GM15510 (cell line): ENCODE data around the gene TPRX1.

ENCODE experiments used
- POLR2A ChIP-seq: IDR thresholded peaks from 3 replicates; pipeline ENCODE4 v1.6.1; 2011; ENCODE audit warnings: borderline replicate concordance; ENCODE audit not compliant: insufficient read length; ENCODE audit errors: extremely low read depth

The TPRX1 gene

DNA sequence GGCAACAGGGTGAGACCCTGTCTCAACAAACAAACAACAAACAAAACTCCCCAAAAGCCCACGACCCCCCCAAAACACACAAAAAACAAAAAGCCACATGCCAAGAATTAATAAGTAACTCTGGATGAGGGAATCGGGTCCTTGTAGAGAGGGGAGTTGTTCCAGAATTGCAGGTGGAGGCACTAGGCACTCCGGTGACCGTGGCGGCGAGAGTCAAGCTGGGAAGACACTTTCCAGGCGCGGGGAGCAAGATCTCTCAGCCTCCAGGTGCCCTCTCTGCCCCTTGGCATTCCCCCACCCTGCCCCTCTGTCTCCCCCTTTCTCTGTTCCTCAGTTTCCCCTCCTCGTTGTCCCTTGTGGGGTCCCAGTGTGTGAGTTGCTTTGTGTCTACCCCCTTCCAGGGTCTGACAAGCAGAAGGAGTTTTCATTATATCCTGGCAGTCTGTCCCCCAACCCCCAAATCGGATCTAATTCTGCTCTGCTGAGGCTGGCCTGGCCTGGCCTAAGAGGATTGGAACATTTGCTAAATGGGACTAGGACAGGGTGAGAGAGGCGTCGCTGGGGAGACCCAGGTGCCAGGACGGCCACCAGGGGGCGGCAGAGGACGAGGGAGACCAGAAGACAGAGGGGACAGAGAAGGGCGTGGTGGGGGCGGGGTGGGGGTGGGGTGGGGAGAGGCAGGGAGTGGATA, 9.1 kb upstream of the TPRX1 start:
- no peak for TF ChIP-seq POLR2A

DNA sequence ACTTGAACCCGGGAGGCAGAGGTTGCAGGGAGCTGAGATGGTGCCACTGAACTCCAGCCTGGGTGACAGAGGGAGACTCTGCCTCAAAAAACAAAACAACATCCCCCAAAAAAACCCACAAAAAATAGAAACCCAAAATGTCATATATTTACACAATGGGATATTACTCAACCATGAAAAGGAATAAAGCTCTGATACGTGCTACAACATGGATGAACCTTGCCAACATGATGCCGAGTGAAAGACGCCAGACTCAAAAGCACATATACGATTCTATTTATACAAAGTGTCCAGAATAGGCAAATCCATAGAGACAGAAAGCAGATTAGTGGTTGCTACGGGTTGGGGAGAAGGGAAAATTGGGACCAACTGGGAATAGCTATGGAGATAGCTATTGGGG, 2.1 kb upstream of the TPRX1 start:
- no peak for TF ChIP-seq POLR2A

GRCh38 chr19:47805313-47805712, 962 bp upstream of the TPRX1 start:
- no peak for TF ChIP-seq POLR2A

DNA sequence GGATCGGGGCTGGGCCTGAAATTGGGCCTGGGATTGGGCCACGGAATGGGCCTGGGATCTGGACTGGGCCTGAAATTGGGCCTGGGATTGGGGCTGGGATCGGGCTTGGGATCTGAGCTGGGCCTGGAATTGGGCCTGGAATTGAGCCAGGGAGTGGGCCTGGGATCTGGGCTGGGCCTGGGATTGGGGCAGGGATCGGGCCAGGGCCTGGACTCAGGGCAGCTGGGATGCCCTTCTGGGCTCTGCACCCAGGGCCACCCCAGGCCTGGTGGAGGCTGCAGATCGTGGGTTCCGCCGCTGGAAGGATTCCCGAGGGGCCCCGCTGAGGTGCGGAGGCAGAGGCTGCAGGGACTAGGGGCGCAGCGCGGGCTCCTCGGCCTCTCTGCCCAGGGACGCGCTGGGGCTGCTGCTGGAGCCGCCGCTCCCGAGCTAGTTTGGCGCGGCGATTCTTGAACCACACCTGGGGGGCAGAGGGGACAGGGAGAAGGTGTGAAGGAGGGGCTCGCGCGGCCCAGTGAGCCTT, 1.8 kb downstream of the TPRX1 start:
- no peak for TF ChIP-seq POLR2A

DNA sequence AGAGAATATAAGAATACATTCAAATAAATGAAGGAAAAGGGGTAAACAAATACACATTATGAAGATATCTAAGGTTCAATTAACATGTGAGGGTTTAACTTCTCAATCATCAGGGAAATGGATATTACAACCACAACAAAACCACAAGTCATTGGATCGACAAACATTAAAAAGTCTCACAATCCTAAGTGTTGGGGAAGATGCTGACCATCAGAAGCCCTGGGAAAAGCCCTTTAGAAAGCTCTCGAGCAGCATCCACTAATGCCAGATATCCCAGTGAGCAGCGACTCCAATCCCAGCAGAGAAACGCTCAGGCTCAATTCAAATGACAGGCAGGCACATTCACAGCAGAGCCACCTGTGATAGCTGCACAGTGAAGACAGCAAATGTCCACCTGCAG, 3.1 kb downstream of the TPRX1 start:
- no peak for TF ChIP-seq POLR2A

GRCh38 chr19:47798904-47799266, 5.5 kb downstream of the TPRX1 start:
- TF ChIP-seq POLR2A, result no peak

DNA sequence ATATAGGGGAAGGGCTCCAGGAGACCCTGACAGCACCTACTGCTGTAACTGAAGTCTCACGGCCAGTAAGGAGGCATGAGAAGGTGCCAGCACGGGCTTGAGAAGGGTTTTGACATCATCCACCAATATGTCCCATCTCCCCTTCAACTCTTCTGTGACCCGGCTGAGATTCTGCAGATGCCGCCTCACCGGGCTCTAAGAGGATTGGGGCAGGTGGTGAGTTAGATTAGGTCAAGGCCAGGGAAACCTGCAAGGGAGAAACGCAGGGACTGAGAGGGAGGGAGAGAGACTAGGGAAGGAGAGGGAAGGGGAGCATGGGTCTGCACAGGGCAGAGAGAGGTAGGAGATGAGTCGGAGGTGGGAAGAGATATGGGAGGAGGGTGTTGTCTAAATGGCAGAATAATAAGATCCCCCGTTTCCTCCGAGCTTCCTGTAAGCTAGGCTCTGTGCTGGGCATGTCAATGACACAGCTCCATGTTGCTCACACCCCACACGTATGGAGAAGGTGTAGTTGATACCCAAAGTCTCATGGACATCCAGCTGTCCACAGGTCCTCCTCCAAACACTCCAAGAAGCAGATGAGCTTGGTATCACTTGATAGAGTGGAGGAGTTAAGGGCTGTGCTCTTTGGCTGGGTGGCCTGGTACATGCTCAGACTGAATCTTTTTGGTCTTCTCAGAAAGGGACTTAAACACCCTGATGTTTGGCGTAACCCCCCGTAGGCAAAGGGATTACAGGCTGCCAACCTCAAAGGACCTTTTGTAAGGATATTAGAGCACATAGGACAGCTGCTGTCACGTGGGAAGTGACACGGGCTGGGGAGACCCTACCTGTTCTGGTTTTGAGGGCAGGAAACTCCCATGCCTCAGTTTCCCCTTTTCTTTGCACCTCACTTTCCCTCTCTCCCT, 6.1 kb downstream of the TPRX1 start:
- no peak for TF ChIP-seq POLR2A

DNA sequence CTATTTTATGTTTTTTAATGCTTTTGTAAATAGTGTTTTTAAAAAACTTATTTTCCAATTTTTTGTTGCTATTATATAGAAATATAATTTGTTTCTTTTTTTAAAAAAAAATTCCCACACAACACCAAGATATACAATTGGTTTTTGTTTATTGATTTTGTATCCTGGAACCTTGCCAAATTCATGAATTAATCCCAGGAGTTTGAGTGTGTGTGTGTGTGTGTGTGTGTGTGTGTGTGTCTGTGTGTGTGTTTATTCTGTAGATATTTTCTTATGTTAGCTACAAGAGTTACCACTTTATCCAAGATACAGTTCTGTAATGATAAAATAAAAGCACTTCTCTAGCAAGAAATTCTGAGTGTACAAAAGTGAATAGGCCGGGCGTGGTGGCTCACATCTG, 7.6 kb downstream of the TPRX1 start:
- TF ChIP-seq POLR2A, result no peak

DNA sequence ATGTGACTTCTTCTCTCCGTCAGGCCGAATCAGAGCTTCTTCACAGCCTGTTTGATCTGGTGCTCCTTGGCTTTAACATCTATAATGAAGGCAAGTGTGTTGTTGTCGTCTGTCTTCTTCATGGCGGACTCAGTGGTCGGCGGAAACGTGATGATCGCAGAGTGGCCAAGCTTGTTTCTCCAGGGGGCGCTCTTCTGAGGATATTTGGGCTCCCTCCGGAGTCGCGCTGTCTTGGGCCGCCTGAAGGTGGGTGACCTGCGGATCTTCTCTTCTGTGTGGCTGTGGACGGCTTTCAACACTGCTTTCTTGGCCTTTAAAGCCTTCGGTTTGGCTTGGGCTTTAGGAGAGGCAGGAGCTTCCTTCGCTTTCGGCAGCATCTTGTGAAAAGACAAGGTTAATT, 9.8 kb downstream of the TPRX1 start:
- TF ChIP-seq POLR2A, result no peak

GRCh38 chr19:47792616-47793015, 11.7 kb downstream of the TPRX1 start:
- no peak for TF ChIP-seq POLR2A

DNA sequence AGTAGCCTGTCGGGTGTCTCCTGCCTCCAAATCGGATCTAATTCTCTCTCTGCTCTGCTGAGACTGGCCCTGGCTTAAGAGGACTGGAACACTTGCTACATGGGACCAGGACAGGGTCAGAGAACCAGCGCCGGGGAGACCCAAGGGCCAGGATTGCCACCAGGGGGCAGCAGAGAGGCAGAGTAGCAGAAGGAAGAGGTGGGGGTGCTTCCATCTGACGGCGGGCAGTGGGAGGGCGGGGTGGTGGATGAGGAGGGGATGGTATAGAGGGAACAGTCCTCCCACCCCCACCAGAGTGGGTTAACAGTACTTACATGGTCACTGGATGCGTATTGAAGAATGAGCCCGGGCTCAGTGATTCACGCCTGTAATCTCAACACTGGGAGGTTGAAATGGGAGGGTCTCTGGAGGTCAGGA, 13.9 kb downstream of the TPRX1 start:
- no peak for TF ChIP-seq POLR2A

- TF ChIP-seq POLR2A, result no peak
Measured at GRCh38 chr19:47786566-47786965, 17.8 kb downstream of the TPRX1 start.

- no peak for TF ChIP-seq POLR2A
Measured at GRCh38 chr19:47781590-47782262, 22.6 kb downstream of the TPRX1 start.

GRCh38 chr19:47780215-47780551, 24.2 kb downstream of the TPRX1 start:
- TF ChIP-seq POLR2A, result no peak

DNA sequence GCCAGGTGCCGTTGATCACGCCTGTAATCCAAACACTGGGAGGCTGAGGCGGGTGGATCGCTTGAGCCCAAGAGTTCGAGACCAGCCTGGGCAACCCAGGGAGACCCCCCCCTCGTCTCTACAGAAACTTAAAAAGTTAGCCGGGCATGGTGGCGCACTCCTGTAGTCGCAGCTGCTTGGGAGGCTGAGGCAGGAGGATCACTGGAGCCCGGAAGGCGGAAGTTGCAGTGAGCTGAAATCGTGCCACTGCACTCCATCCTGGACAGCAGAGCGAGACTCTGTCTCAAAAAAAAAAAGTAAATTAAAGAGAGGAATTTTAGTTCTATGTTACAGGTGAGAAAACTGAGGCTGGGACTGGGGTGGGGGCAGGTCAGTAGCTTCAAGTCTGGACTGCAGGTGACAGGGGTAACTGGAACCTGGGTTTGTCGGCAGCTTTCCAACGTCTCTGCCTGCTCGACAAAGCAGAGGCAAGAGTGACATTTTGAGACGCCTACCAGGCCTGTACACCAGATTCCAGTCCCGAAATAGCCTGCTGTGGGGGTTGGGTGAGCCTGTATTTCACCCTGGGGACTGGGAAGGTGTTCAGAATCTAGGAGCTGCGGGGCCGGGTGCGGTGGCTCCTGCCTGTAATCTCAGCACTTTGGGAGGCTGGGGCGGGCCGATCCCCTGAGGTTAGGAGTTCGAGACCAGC, 24.7 kb downstream of the TPRX1 start:
- TF ChIP-seq POLR2A, result no peak

DNA sequence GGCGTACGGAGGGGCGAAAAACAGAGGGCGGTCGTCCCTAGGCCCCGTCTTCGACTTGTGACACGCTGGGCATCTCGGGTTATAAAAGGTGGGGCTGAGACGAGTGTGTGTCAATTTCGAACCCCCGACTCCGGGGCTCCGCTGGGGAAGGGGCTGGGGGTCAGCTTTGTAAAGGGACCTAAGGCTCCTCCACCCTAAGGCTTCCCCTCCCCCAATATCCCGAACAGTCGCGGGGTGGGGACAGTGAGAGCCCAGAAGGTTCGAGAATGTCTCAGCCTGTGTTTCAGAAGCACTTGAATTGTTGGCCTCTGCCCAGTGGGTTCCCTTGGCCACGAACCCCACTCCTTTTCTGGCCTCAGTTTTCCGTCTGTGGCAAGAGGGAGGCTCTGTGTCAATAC, 25.4 kb downstream of the TPRX1 start:
- no peak for TF ChIP-seq POLR2A
